ENCODE results near the gene USP25. TPM values are rescaled to one million over a fixed set of nuclear protein-coding genes. Genes with fewer than 3 reads are reported as not detected.

Gene USP25
- total RNA-seq, 1 experiment from 2014 or later, result 33.6 TPM

DNA sequence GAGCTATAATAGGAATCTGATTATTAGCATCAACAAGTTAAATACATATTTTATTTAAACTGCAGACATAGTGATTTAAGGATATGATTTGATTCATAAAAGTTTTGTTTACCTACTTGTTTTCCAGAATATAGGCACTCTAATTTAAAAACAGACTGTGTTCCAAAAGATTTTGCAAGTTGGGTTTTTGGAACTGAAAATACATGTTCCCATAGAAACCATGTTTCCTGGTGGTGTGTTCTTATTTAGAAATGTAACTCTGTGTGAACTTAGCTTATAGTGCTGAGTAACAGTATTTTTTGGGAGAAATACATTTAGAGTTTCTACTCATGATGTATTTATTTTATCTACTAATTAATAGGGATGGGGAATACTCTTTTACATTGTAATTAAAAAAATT is 21.8 kb downstream of the USP25 start:
- H3K9me3 ChIP-seq (ENCODE audit: control insufficient read depth in 1 of 2, insufficient read depth in 1 of 2, low read depth in 1 of 2, low read length in 2 of 2), result no peaks in the 10 kb centered on the region; a peak in 1 of 4 replicates
- no peaks in the 10 kb centered on the region for H3K36me3 ChIP-seq (ENCODE audit: control insufficient read depth in 1 of 2, insufficient read depth in 2 of 2, low read length in 2 of 2)
- ATAC-seq (no peak), DNase-seq (ENCODE audit: low read depth, low spot score) (no peak)
- ChIA-PET RAD21 (ENCODE audit: low non-redundant PET in 1 of 2, low total read pairs in 2 of 2, uncharacterized antibody in 2 of 2, unreplicated experiment in 2 of 2) (no interaction called here), CTCF (no interaction called here), POLR2A (no interaction called here)
- no peak overlapping the region for H3K4me3 ChIP-seq (replicated peaks in 1 of 2; ENCODE audit: low read depth in 1 of 2, low read length in 2 of 2)
- no peak for TF ChIP-seq ZNF274 (IDR thresholded peaks at IDR 0.05; ENCODE audit: low read depth, low read length)
- no peak for TF ChIP-seq CEBPB (IDR thresholded peaks at IDR 0.05; ENCODE audit: low read depth)
- TF ChIP-seq, protein P1, sequence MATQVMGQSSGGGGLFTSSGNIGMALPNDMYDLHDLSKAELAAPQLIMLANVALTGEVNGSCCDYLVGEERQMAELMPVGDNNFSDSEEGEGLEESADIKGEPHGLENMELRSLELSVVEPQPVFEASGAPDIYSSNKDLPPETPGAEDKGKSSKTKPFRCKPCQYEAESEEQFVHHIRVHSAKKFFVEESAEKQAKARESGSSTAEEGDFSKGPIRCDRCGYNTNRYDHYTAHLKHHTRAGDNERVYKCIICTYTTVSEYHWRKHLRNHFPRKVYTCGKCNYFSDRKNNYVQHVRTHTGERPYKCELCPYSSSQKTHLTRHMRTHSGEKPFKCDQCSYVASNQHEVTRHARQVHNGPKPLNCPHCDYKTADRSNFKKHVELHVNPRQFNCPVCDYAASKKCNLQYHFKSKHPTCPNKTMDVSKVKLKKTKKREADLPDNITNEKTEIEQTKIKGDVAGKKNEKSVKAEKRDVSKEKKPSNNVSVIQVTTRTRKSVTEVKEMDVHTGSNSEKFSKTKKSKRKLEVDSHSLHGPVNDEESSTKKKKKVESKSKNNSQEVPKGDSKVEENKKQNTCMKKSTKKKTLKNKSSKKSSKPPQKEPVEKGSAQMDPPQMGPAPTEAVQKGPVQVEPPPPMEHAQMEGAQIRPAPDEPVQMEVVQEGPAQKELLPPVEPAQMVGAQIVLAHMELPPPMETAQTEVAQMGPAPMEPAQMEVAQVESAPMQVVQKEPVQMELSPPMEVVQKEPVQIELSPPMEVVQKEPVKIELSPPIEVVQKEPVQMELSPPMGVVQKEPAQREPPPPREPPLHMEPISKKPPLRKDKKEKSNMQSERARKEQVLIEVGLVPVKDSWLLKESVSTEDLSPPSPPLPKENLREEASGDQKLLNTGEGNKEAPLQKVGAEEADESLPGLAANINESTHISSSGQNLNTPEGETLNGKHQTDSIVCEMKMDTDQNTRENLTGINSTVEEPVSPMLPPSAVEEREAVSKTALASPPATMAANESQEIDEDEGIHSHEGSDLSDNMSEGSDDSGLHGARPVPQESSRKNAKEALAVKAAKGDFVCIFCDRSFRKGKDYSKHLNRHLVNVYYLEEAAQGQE (IDR thresholded peaks at IDR 0.05; ENCODE audit: low read depth), result no peak
- no peak for TF ChIP-seq EGR1 (IDR thresholded peaks at IDR 0.05; ENCODE audit: low read depth)
- TF ChIP-seq, protein P2, sequence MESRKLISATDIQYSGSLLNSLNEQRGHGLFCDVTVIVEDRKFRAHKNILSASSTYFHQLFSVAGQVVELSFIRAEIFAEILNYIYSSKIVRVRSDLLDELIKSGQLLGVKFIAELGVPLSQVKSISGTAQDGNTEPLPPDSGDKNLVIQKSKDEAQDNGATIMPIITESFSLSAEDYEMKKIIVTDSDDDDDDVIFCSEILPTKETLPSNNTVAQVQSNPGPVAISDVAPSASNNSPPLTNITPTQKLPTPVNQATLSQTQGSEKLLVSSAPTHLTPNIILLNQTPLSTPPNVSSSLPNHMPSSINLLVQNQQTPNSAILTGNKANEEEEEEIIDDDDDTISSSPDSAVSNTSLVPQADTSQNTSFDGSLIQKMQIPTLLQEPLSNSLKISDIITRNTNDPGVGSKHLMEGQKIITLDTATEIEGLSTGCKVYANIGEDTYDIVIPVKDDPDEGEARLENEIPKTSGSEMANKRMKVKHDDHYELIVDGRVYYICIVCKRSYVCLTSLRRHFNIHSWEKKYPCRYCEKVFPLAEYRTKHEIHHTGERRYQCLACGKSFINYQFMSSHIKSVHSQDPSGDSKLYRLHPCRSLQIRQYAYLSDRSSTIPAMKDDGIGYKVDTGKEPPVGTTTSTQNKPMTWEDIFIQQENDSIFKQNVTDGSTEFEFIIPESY (IDR thresholded peaks at IDR 0.05; ENCODE audit: extremely low read depth, insufficient replicate concordance, low read length), result no peak
- TF ChIP-seq EZH2phosphoT487 (IDR thresholded peaks at IDR 0.05; ENCODE audit: borderline replicate concordance), result no peak
- no peak for TF ChIP-seq TCF7L2 (IDR thresholded peaks at IDR 0.05; ENCODE audit: borderline replicate concordance, extremely low read depth, insufficient read depth, insufficient read length)
- TF ChIP-seq, protein P3, sequence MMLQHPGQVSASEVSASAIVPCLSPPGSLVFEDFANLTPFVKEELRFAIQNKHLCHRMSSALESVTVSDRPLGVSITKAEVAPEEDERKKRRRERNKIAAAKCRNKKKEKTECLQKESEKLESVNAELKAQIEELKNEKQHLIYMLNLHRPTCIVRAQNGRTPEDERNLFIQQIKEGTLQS (IDR thresholded peaks at IDR 0.05), result no peak
- TF ChIP-seq FOSL1 (IDR thresholded peaks at IDR 0.05; ENCODE audit: low read depth), result no peak
- no peak for TF ChIP-seq CBX3 (IDR thresholded peaks at IDR 0.05; ENCODE audit: low read depth)
- TF ChIP-seq JUND (IDR thresholded peaks at IDR 0.05), result no peak
- no peak for TF ChIP-seq SIN3A (IDR thresholded peaks at IDR 0.05; ENCODE audit: low read depth)
- TF ChIP-seq POLR2A (IDR thresholded peaks at IDR 0.05; ENCODE audit: borderline replicate concordance, extremely low read depth, insufficient read depth, insufficient read length), result no peak
- TF ChIP-seq, protein P4, sequence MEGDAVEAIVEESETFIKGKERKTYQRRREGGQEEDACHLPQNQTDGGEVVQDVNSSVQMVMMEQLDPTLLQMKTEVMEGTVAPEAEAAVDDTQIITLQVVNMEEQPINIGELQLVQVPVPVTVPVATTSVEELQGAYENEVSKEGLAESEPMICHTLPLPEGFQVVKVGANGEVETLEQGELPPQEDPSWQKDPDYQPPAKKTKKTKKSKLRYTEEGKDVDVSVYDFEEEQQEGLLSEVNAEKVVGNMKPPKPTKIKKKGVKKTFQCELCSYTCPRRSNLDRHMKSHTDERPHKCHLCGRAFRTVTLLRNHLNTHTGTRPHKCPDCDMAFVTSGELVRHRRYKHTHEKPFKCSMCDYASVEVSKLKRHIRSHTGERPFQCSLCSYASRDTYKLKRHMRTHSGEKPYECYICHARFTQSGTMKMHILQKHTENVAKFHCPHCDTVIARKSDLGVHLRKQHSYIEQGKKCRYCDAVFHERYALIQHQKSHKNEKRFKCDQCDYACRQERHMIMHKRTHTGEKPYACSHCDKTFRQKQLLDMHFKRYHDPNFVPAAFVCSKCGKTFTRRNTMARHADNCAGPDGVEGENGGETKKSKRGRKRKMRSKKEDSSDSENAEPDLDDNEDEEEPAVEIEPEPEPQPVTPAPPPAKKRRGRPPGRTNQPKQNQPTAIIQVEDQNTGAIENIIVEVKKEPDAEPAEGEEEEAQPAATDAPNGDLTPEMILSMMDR (IDR thresholded peaks at IDR 0.05 in 2 of 3, conservative IDR thresholded peaks at IDR 0.05 in 1 of 3; ENCODE audit: borderline replicate concordance in 1 of 3, insufficient read depth in 1 of 3, low read depth in 2 of 3, low read length in 2 of 3), result no peak
- TF ChIP-seq YY1 (IDR thresholded peaks at IDR 0.05; ENCODE audit: extremely low read depth, insufficient replicate concordance, low read depth, low read length), result no peak
- TF ChIP-seq, protein P5, sequence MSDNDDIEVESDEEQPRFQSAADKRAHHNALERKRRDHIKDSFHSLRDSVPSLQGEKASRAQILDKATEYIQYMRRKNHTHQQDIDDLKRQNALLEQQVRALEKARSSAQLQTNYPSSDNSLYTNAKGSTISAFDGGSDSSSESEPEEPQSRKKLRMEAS (IDR thresholded peaks at IDR 0.05), result no peak
- TF ChIP-seq POLR2AphosphoS5 (IDR thresholded peaks at IDR 0.05; ENCODE audit: low read depth, low read length), result no peak
- no peak for TF ChIP-seq ZFX (IDR thresholded peaks at IDR 0.05)
- no peak for TF ChIP-seq EZH2 (IDR thresholded peaks at IDR 0.05)
- no peak for TF ChIP-seq RAD21 (IDR thresholded peaks at IDR 0.05; ENCODE audit: low read depth)
- H3K4me2 ChIP-seq (ENCODE audit: low read length), result no peak overlapping the region
- BruUV-seq (replicated peaks), result no TSS peak
- intact Hi-C loops (cut with micrococcal nuclease), result no loop called here
- no peaks in the 10 kb centered on the region for H3K4me1 ChIP-seq (ENCODE audit: control insufficient read depth in 1 of 2, insufficient read depth in 2 of 2, low read length in 2 of 2)
- no peaks in the 10 kb centered on the region for H3K27me3 ChIP-seq (ENCODE audit: insufficient read depth, low read length)
- no peak overlapping the region for H3K9ac ChIP-seq (ENCODE audit: low read length)
- no peak overlapping the region for H3K27ac ChIP-seq (ENCODE audit: low read depth, low read length)
- peaks cover 96% of the 10 kb centered on the region for H3K79me2 ChIP-seq (ENCODE audit: insufficient read depth, low read length)
- no peaks in the 10 kb centered on the region for H4K20me1 ChIP-seq (ENCODE audit: insufficient read depth)
- H3K9me2 ChIP-seq (ENCODE audit: insufficient read depth), result no peaks in the 10 kb centered on the region
- no peak overlapping the region for H2AFZ ChIP-seq (ENCODE audit: low read depth, low read length, poor library complexity, severe bottlenecking)
